AG09309 (cell line): ENCODE measurements around the gene ANK2.

ENCODE experiments used
- DNase-seq: peaks from one replicate; pipeline ENCODE4 v3.0.0-alpha.2; 2010; ENCODE audit warnings: low read depth
- H3K4me3 ChIP-seq: 2 replicates; pipeline ENCODE4 v1.5.1; 2011; ENCODE audit warnings: mild to moderate bottlenecking, low read depth, low read length, moderate library complexity; ENCODE audit not compliant: control insufficient read depth
- CTCF ChIP-seq: IDR thresholded peaks from 2 replicates; pipeline ENCODE4 v1.5.1; 2011; ENCODE audit warnings: mild to moderate bottlenecking, low read depth, low read length, inconsistent platforms; ENCODE audit not compliant: insufficient read depth, control insufficient read depth; ENCODE audit errors: missing control alignments

Gene ANK2

GRCh38 chr4:113300471-113300928, 251.0 kb downstream of the ANK2 start:
- H3K4me3 ChIP-seq = no peak overlapping the region
- DNase-seq = peak; percentile 63
- TF ChIP-seq CTCF = no peak

- H3K4me3 ChIP-seq = no peak overlapping the region
- no peak for TF ChIP-seq CTCF
- DNase-seq = no peak
Measured at GRCh38 chr4:113302051-113302450, 252.6 kb downstream of the ANK2 start.

- no peak for DNase-seq
- TF ChIP-seq CTCF = no peak
- no peak overlapping the region for H3K4me3 ChIP-seq
Measured at GRCh38 chr4:113303315-113303714, 253.9 kb downstream of the ANK2 start.

DNA sequence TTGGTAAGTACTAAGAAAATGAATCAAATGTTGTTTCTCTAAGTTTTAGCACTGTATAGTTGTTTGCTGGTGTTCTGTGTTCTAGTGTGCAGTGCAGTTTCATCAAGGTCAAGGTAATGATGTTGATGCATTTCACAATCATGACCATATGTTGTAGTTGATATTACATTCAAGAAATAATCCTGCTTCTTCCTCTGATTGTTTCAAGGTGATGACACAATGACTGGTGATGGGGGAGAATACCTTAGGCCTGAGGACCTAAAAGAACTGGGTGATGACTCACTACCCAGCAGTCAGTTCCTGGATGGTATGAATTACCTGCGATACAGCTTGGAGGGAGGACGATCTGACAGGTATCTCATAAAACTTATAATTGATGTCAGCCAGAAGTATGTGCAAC, 261.6 kb downstream of the ANK2 start:
- no peak overlapping the region for H3K4me3 ChIP-seq
- no peak for TF ChIP-seq CTCF
- DNase-seq = no peak

DNA sequence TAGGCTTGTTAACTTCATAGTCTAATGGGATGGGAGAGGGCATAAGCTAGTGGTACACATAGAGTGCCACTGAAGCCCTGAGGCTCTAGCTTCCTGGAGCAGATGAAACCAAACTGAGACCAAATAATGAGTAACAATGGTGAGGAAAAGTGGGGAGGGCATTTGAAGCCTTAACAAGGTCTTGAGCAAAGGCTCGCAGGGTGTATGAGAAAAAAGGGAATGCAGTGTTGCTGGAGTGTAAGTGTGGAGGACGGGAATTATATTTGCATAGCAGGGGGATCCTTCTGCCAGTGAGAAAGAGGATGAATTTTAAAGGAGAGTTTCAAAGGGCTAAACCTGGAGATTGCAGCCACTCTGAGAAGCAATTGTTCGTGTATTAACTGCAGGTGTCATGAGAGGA, 263.1 kb downstream of the ANK2 start:
- H3K4me3 ChIP-seq = no peak overlapping the region
- DNase-seq = no peak
- TF ChIP-seq CTCF = no peak

GRCh38 chr4:113314426-113314825, 265.0 kb downstream of the ANK2 start:
- DNase-seq = no peak
- TF ChIP-seq CTCF = no peak

DNA sequence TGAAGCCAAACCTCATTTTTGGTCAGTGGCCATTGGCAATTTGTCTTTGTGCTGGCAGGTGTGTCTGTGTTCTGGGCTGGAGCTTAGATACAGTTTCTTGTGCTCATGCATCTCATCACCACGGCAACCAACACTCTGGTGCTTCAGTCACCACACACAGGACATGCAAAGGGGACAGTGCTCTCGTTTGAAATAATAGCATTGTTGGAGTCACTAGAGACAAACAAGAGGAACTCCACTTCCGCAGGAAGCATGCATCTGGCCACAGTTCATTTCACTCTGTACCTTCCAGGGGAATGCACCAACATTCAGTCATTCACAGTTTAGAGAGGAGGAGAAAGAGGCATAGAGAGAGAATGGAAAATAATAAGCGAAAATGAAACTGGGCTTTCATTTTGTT, 267.4 kb downstream of the ANK2 start:
- DNase-seq = no peak

More at GRCh38 chr4:113314426-113314825, 265.0 kb downstream of the ANK2 start:
- H3K4me3 ChIP-seq = no peak overlapping the region

More for the DNA sequence above, 267.4 kb downstream of the ANK2 start:
- no peak for TF ChIP-seq CTCF
- no peak overlapping the region for H3K4me3 ChIP-seq
